ENCODE measurements around the gene DLG2. TPM values are rescaled to one million over a fixed set of nuclear protein-coding genes. Genes with fewer than 3 reads are reported as not detected.

DLG2 gene
- total RNA-seq, 3 donors from 2014 or later: 4.3 to 12.3 (median 6.9) TPM

DNA sequence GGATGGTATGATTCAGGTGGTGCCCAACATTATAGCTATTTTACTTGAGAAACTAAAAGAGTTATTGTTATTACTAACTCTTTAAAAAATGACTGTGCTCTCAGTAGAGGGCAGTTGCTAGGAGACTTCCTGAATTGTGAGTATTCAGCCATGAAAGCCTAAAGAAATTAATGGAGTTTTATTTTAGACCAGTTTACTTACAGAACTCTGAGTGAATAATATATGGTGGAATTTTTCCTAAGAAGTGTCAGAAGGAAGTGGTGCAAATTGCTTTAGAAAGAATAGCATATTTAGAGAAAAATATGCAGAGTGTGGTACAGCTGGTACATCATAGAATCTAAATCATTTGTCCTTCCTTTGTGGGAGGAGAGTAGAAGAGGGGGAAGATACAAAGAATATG lies 1651.1 kb downstream of the DLG2 start:
- no peaks in the 10 kb centered on the region for H3K9me3 ChIP-seq
- no peak for TF ChIP-seq POLR2AphosphoS5 (IDR thresholded peaks at IDR 0.05)
- H3K36me3 ChIP-seq: no peaks in the 10 kb centered on the region
- intact Hi-C loops (cut with DNase I; ENCODE audit: low total_unique reads): no loop called here
- DNase-seq (ENCODE audit: low spot score in 2 of 2): no peak
- no peaks in the 10 kb centered on the region for H3K27me3 ChIP-seq
- no peak overlapping the region for H3K27ac ChIP-seq
- H3K4me1 ChIP-seq: no peaks in the 10 kb centered on the region
- no peak overlapping the region for H3K4me3 ChIP-seq

DNA sequence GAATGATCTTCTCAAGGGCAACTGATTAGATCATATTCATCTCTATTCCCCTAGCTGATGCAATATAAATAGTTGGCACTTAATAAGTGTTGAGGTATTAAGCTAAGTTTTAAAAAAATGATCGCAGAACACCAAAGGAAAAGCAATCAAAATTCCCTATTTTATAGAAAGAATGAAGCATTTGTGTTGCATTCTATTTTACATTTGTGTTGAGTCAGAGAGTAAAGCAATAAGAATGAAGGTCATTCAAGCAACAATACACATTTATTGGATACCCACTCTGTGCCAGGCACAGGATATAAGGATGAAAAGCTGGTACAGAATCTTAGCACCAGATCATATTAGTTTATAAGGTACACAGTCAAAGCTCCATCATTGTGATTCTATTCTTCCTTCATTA lies 1654.6 kb downstream of the DLG2 start:
- Histone ChIP-seq H3K27ac (no peak overlapping the region), H3K9me3 (no peaks in the 10 kb centered on the region), H3K27me3 (no peaks in the 10 kb centered on the region), H3K4me3 (no peak overlapping the region), H3K36me3 (no peaks in the 10 kb centered on the region), H3K4me1 (no peaks in the 10 kb centered on the region)
- no peak for TF ChIP-seq POLR2A (IDR thresholded peaks at IDR 0.05)
- TF ChIP-seq POLR2AphosphoS5 (IDR thresholded peaks at IDR 0.05): no peak
- TF ChIP-seq, protein P1, sequence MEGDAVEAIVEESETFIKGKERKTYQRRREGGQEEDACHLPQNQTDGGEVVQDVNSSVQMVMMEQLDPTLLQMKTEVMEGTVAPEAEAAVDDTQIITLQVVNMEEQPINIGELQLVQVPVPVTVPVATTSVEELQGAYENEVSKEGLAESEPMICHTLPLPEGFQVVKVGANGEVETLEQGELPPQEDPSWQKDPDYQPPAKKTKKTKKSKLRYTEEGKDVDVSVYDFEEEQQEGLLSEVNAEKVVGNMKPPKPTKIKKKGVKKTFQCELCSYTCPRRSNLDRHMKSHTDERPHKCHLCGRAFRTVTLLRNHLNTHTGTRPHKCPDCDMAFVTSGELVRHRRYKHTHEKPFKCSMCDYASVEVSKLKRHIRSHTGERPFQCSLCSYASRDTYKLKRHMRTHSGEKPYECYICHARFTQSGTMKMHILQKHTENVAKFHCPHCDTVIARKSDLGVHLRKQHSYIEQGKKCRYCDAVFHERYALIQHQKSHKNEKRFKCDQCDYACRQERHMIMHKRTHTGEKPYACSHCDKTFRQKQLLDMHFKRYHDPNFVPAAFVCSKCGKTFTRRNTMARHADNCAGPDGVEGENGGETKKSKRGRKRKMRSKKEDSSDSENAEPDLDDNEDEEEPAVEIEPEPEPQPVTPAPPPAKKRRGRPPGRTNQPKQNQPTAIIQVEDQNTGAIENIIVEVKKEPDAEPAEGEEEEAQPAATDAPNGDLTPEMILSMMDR (IDR thresholded peaks at IDR 0.05): no peak
- no peak for DNase-seq (ENCODE audit: low spot score in 2 of 2)
- intact Hi-C loops (cut with DNase I; ENCODE audit: low total_unique reads): no loop called here

DNA sequence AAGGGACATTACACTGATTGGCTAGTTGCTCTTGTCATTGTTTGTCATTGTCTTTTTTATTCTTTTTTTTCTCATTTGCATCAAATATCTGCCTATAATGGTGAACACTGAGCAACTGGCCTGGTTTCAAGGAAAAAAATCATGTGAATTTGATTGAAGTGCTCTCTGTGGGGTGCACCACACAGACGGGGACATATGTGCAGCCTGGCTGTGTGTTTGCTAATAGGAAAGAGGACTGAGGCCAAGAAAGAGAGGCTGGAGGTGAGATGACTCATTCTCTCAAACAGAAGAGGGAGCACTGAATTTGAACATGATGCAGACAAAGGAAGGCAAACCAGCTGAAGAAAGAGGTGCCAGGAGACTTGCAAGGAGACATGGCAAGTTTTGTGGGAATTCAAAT lies 1656.1 kb downstream of the DLG2 start:
- DNase-seq (ENCODE audit: low spot score in 2 of 2): no peak
- intact Hi-C loops (cut with DNase I; ENCODE audit: low total_unique reads): no loop called here
- Histone ChIP-seq H3K4me1 (no peaks in the 10 kb centered on the region), H3K27ac (no peak overlapping the region), H3K9me3 (no peaks in the 10 kb centered on the region), H3K4me3 (no peak overlapping the region), H3K27me3 (no peaks in the 10 kb centered on the region), H3K36me3 (no peaks in the 10 kb centered on the region)
- TF ChIP-seq, protein P1 (IDR thresholded peaks at IDR 0.05): no peak
- TF ChIP-seq POLR2AphosphoS5 (IDR thresholded peaks at IDR 0.05): no peak
- no peak for TF ChIP-seq POLR2A (IDR thresholded peaks at IDR 0.05)

DNA sequence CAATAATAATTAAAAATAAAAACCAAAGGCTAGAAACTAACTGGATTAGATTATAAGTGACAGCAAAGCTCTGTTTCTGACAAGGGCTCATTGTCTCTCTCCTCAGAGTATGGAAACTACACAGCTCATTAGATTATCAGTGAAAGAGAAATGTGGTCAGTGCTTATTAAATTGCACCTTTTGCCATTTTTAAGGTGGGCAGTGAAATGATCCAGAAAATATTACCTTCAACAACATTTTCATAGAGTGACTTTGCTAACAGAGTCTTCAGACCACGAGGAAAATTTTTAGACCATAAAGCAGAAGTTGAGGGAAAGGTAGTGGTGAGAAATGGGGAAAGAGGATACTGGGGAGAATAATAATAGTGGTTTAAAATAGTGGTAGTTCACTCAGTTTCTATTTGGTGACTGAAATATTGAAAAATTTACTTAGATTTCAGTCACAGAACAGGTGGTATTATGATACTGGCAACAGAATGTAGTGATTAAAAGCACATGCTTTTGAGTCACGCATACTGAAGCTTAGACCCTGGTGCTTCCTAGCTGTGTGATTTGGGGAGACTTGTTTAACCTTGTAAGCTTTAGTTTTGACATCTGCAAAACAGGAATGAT lies 1657.0 kb downstream of the DLG2 start:
- H3K4me3 ChIP-seq: no peak overlapping the region
- no peaks in the 10 kb centered on the region for H3K9me3 ChIP-seq
- DNase-seq (ENCODE audit: low spot score in 2 of 2): no peak
- intact Hi-C loops (cut with DNase I; ENCODE audit: low total_unique reads): no loop called here
- no peak overlapping the region for H3K27ac ChIP-seq
- H3K27me3 ChIP-seq: no peaks in the 10 kb centered on the region
- H3K36me3 ChIP-seq: no peaks in the 10 kb centered on the region
- no peaks in the 10 kb centered on the region for H3K4me1 ChIP-seq
- TF ChIP-seq POLR2A (IDR thresholded peaks at IDR 0.05) (no peak), POLR2AphosphoS5 (IDR thresholded peaks at IDR 0.05) (no peak)
- TF ChIP-seq, protein P1 (IDR thresholded peaks at IDR 0.05): no peak

DNA sequence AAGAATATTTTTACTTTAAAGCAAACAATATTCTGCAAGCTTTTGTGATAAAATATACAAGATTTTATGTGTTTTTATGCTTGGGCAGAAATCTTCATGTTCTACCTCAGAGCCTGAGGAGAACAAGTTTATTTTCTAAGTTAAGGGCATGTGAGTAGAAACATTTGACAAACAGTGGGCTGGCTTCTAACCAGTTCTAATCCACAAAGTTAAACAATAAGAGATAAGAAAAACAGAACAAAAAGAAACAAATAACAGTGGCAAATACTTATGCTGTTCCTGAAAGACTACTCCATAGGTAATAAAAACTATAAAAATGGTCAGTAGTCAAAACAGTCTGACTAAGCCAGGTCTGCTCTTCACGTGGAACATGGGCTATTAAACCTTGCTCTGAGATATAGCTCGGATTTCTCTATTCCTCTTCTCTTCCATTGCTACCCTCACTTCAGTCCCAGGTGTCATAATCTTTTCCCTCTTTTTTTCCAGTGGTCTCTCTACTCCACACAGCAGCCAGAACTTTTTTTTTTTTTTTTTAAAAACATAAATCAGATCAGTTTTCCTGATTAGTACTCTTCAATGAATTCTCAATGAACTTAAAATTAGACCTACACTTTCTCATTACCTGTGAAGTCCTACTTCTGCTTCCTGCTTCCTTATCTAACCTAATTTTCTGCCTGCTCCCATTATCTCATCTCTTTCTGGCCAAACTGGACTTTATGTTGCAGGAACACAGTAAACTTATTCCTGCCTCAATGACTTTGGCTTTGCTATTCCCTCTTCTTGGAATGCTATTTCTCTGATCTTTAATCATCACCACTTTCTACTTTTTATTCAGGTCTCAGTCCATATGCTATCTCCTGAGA lies 1669.9 kb downstream of the DLG2 start:
- Histone ChIP-seq H3K27me3 (no peaks in the 10 kb centered on the region), H3K4me1 (no peaks in the 10 kb centered on the region), H3K36me3 (no peaks in the 10 kb centered on the region), H3K4me3 (no peak overlapping the region), H3K27ac (no peak overlapping the region), H3K9me3 (no peaks in the 10 kb centered on the region)
- no peak for DNase-seq (ENCODE audit: low spot score in 2 of 2)
- intact Hi-C loops (cut with DNase I; ENCODE audit: low total_unique reads): no loop called here
- TF ChIP-seq POLR2A (IDR thresholded peaks at IDR 0.05): no peak
- TF ChIP-seq, protein P1 (IDR thresholded peaks at IDR 0.05): no peak
- TF ChIP-seq POLR2AphosphoS5 (IDR thresholded peaks at IDR 0.05): no peak
